ENCODE results near the gene SLC16A1.
"Not testable (repeated sequence)": the region's sequence is repeated elsewhere in the genome, so short reads cannot be mapped to it uniquely, and the experiment has no call there.

Gene SLC16A1

GRCh38 chr1:112923234-112923958 is 32.6 kb downstream of the SLC16A1 start:
- no peak for DNase-seq

- DNase-seq: no peak
Measured at GRCh38 chr1:112911506-112912220, 44.3 kb downstream of the SLC16A1 start.

- DNase-seq: no peak
Measured at GRCh38 chr1:112909847-112910246, 46.1 kb downstream of the SLC16A1 start.

GRCh38 chr1:112906150-112906698 is 49.8 kb downstream of the SLC16A1 start:
- no peak for DNase-seq

GRCh38 chr1:112905395-112906149 is 50.4 kb downstream of the SLC16A1 start:
- no peak for DNase-seq

GRCh38 chr1:112904831-112905261 is 51.1 kb downstream of the SLC16A1 start:
- no peak for DNase-seq

GRCh38 chr1:112904071-112904830 is 51.7 kb downstream of the SLC16A1 start:
- peak; percentile 38 for DNase-seq

GRCh38 chr1:112902221-112902620 is 53.8 kb downstream of the SLC16A1 start:
- no peak for DNase-seq

- DNase-seq: no peak
Measured at GRCh38 chr1:112901387-112901786, 54.6 kb downstream of the SLC16A1 start.

- no peak for DNase-seq
Measured at GRCh38 chr1:112896783-112897182, 59.2 kb downstream of the SLC16A1 start.

- no peak for DNase-seq
Measured at GRCh38 chr1:112894561-112895011, 61.4 kb downstream of the SLC16A1 start.

- no peak for DNase-seq
Measured at GRCh38 chr1:112894010-112894292, 62.0 kb downstream of the SLC16A1 start.

GRCh38 chr1:112893288-112894009 is 62.5 kb downstream of the SLC16A1 start:
- DNase-seq: no peak

GRCh38 chr1:112889906-112890305 is 66.1 kb downstream of the SLC16A1 start:
- not testable (repeated sequence) for DNase-seq

GRCh38 chr1:112889052-112889768 is 66.8 kb downstream of the SLC16A1 start:
- no peak for DNase-seq

- no peak for DNase-seq
Measured at GRCh38 chr1:112888630-112889029, 67.4 kb downstream of the SLC16A1 start.

GRCh38 chr1:112887599-112888283 is 68.3 kb downstream of the SLC16A1 start:
- DNase-seq: no peak

GRCh38 chr1:112884996-112885395 is 71.0 kb downstream of the SLC16A1 start:
- not testable (repeated sequence) for DNase-seq

GRCh38 chr1:112882271-112882744 is 73.7 kb downstream of the SLC16A1 start:
- no peak for DNase-seq

GRCh38 chr1:112881742-112882127 is 74.3 kb downstream of the SLC16A1 start:
- DNase-seq: no peak

GRCh38 chr1:112879834-112880233 is 76.2 kb downstream of the SLC16A1 start:
- no peak for DNase-seq

Measured in CD4-positive, alpha-beta T cell treated with Interleukin-4 for 4 hours (primary cell).